ENCODE results near the gene LRMDA. TPM values are rescaled to one million over a fixed set of nuclear protein-coding genes. Genes with fewer than 3 reads are reported as not detected.

The LRMDA gene
- total RNA-seq, 1 experiment from 2014 or later: not detected

DNA sequence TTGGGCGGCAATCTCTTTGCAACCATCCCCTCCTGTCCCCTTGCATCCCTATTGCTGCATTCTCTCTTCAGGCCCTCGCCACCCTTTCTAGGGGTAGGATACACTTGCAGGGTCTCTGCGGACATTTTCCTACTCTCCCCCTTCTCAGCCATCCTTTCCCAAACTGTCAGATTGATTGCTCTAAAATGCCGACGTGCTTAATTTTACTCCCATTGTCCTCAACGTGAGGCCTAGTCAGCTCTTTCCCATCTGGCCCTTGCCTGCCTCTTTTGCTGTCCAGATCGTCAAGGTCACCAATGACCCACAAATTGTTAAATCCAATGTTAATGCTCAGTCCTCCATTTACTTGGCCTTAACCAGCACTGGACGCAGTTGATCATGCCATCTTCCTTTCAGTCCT, 12.7 kb upstream of the LRMDA start:
- DNase-seq (ENCODE audit: low read depth): no peak

DNA sequence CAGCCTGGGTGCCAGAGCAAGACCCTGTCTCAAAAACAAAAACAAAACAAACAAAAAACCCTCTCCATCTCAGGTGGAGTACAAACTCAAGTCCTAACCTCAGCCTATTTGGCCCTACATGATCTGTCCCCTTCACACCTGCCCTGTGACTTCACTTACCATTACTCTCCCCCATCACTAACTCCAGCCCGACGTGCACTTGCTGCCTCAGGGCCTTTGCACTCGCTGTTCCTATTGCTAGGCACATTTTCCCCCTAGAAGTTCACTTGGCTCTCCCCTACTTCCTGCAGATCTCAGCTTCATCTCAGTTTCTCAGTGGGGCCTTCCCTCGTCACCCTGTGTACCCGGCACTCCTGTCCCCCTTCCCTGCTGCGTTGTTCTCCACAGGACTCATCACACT, 8.5 kb upstream of the LRMDA start:
- no peak for DNase-seq (ENCODE audit: low read depth)

- DNase-seq (ENCODE audit: low read depth): no peak
These were observed 6.9 kb upstream of the LRMDA start for GRCh38 chr10:75424571-75424970.

DNA sequence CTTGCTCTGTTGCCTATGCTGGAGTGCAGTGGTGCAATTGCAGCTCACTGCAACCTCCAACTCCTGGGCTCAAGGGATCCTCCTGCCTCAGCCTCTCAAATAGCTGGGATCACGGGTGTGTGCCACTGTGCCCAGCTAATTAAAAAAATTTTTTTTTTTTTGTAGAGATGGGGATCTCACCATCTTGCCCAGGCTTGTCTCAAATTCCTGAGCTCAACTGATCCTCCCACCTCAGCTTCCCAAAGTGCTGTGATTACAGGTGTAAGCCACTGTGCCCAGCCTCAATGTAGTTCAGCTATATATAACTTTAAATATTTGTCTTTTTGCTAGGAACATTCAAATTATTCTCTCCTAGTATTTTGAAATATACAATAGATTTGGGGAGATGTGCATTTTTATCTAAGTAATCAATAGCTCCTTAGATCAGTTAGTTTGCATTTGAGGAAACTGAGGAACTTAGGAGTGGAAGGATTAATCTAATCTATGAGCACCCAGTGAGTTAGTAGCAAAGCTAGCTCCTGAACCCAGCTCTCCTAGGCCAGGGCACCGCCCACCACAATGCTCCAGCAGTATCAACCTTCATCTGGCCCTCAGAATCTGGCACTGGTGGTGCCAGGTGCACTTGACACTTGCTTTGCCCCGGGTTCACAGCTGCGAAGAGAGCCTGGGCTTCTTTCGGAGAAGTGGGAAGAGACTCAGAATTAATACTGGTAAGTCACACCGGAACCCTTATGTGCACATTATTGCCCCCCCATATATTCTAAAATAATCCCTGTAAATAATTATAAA, 5.9 kb upstream of the LRMDA start:
- DNase-seq (ENCODE audit: low read depth): no peak

DNA sequence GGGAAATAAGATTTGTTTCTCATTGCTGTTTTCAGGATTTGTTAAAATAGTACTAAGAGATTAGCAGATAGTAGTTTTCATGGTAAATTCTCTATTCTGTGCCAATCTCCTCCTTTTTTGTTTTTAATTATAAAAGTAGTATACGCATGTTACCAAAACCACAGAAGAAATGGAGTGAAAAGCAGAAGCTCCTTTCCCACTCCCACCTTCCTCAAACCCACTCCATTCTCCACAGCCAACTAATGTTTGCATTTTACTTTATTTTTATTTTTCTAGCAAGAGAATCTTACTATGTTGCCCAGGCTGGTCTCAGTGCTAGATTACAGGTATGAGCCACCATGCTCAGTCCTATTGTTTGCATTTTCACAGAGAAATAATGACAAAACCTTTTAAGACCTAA, 4.5 kb upstream of the LRMDA start:
- no peak for DNase-seq (ENCODE audit: low read depth)

DNA sequence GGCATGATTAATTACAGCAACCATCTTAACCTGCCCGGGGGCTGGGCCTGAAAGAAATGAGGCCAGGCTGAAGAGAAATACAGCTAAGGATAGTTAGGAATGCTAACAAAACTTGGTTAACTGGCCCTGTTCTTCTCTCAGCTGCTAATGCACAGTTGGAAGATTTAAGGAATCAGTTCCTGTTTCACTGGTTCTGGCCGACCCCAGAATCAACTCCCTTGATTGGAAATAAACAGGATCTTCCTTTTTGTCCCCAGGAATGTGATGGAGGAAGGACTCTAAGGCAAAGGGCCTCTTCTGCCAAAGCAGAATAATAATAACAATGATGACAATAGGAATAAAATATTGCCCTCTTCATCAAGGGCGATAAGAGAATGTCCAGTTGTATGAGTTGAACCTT, 3.5 kb upstream of the LRMDA start:
- no peak for DNase-seq (ENCODE audit: low read depth)

DNA sequence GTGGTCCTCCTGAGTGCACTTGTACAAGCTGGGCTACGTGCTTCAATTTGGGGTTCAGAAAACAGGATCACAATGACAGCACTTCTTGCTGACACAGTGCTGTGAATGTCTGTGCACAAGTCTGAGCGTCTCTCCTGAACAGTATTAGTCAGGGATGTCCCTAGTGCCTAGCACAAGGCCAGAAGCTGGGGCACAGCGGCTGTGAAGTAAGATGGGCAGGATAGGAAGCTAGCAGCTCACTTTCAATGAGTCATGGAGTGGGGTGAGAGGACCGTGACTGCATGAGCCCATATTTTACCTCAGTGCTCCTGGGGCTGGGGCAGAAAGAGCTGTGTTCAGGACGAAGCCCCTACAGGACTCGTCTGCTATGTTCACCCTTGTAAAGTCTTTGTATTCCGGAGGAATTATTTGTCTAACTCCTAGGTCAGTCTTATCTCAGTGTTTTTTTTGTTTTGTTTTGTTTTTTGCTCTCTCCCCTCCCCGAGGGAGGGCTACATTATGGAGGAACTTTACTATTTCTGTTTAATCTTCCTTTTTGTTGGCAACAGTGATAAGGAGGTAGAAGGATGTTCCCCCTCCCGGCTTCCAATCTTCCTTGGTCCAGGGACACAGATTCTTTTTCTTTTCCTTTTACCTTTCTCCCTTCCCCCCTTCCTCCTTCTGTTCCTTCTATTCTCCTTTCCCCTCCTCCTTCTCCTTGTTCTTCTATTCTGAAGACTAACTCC, 2.8 kb upstream of the LRMDA start:
- DNase-seq (ENCODE audit: low read depth): peak; percentile 72

DNA sequence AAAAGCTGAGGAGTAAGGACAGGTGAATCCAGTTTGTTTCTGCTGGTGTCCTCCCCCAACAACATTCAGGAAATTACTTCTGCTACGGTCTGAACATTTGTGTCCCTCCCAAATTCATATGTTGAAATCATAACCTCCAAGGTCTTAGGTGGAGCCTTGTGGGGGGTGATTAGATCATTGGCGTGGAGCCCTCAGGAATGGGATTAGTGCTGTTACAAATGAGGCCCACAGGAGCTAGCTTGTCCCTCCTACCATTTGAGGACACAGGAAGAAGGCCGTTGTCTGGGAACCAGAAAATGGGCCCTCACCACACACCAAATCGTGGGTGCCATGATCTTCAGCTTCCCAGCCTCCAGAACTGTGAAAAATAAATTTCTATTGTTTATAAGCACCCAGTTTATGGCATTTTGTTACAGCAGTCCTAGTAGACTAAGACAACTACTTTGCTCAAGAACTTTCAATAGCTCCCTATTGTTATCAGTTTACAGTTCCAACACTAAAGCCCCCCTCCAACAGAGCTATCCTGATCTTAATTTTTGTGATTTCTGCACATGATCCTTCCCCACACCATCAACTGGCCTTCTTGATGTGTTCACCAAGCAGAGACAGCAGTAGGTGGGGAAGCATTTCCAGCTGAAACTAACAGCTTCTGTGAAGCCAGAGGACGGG, 2.1 kb upstream of the LRMDA start:
- peak; percentile 50 for DNase-seq (ENCODE audit: low read depth)

GRCh38 chr10:75430000-75430763, 1.2 kb upstream of the LRMDA start:
- DNase-seq (ENCODE audit: low read depth): no peak

DNA sequence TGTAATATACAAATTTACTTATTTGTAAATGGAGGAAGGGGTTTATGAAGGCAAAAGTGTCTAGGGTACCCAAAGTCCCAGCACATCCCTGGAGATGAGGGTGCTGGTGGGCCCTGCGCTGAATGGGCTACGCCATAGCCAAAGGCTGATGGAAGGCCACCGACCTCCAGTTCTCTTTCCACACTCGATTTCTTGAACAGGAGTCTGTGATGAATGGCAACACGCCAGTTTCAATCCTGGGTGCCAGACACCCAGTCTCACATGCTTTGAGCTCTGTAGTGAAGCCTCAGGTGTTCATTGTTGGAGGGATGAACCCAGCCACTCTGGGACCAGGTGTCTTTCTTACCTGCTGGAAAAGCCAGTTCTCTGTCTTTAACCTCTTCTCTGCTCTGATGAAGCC, 752 bp downstream of the LRMDA start:
- no peak for DNase-seq (ENCODE audit: low read depth)

DNA sequence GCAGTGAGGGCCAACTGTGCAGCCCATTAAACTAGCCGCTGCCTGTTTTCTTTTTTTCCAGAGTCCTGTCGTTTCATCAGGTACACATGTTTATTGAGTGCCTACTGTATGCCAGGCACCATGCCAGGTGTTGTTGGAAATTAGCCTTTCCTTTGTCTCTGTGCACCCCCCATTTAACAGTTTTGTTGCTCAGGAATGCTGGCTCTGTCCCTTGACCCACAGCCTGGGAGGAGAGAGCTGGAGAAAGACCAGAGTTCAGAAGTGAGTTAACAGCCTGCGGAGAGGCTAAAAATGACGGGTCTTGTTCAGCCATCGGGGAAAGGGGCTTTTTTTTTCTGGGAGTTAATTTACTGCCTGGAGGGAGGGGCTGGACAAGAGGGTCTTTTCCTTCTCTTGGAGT, 1.3 kb downstream of the LRMDA start:
- DNase-seq (ENCODE audit: low read depth): no peak

DNA sequence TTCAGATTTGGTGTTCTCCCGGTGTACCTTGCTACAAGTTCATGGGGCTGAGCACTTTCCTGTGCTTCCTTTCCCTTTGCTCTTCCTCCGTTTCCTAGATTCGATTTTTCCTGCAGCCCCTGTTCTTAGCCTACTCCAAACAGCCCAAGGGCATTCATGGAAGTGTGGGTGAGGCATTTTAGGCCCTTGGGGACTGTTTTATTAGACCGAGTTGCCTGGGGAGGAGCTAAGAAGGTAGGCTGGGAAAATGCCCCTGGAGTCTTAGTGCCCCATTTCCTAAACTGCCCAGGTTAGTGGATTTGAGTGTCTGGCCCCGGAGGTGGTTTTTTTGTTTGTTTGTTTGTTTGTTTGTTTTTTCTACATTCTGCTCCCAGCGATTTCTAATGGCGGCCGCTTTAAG, 1.8 kb downstream of the LRMDA start:
- DNase-seq (ENCODE audit: low read depth): no peak

DNA sequence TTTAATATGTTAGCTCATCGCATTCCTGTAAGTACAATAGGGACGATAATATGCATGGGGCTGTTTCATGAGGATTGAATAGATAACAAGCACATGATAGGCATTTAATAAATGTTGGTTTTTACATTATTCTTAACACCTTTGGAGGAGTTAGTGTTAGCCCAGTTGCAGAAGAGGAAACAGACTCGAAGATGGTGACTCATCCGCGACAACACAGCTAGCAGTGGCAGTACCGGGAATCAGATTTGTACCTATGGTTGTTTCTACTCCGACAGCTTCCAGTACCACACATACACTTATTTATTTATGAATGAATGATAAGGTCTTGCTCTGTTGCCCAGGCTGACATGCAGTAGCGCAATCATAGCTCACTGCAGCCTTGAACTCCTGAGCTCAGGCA, 2.9 kb downstream of the LRMDA start:
- no peak for DNase-seq (ENCODE audit: low read depth)

DNA sequence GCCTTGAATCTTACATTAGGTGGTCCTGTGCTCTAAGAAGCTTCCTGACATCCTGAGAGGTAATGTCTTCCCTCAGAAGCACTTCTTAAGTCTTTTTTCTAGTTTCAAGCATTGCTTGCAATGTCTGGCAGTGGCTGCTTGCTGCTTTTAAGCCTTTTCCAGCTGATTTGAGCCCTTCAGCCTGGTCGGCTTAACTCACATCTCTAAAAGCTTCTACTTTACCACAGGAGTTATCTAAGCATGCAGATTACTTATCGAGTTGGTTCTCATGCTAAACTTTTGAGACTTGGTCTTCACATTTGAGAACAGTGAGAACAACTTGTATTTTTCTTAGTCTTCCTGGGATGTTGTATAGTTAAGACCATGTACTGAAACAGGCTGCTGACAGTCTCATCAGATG, 3.9 kb downstream of the LRMDA start:
- no peak for DNase-seq (ENCODE audit: low read depth)

DNA sequence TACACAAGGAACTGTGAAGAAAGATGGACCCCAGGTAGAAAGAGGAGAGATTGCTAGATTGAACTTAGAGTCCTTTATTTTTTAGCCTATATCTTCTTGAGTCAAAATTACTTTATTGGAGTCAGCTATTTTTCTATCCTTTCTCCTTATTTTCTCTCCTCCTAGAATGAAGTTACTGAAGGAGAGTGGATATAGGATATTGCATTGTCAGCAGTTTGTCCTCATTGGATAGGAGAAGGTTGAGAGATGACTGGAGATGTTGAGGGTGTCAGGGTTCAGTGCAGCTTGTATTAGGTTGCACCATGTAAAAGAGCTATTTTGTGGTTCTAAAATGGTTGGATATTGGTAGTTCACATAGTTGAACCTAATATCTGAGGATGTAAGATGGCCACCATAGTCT, 5.5 kb downstream of the LRMDA start:
- DNase-seq (ENCODE audit: low read depth): no peak

DNA sequence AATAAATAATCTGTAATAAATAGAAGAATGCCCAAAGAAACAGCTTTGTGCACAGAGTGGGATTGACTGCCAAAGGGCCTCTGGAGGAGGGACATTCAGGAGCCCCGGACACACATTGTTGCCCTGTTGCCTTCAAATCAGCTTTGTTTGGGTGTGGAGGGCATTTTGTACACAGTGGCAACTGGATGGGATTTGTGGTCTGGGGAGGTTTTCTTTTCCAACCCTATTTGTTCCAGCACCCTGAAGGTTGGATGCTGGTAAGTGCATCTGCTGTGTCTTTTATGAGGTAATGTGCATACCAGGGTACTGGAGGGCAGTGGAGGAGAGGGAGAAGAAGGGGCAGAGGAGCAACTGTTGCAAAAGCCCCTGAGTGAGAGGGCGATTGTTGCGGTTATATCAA, 6.3 kb downstream of the LRMDA start:
- no peak for DNase-seq (ENCODE audit: low read depth)

GRCh38 chr10:75438275-75438674, 6.9 kb downstream of the LRMDA start:
- no peak for DNase-seq (ENCODE audit: low read depth)

DNA sequence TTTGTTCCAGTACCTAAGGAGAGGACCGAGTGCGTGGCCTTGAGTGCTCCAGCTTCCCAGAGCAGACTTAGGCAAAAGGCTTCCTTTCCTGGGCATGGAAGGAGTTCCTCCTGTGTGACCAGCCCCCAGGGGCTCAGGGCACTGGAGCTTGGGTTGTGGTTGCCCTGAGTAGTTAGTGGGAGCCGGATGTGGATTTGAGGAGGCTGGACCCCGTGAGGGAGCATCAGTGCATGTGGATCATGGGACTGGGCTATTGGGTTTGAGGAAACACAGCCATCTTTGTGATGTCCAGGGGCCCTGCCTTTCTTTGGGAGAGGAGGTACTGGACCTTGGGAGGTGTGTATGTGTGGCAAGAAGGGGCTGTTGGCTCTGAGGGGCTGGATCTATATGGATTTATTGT, 8.4 kb downstream of the LRMDA start:
- no peak for DNase-seq (ENCODE audit: low read depth)

GRCh38 chr10:75440271-75440793, 8.9 kb downstream of the LRMDA start:
- DNase-seq (ENCODE audit: low read depth): no peak

DNA sequence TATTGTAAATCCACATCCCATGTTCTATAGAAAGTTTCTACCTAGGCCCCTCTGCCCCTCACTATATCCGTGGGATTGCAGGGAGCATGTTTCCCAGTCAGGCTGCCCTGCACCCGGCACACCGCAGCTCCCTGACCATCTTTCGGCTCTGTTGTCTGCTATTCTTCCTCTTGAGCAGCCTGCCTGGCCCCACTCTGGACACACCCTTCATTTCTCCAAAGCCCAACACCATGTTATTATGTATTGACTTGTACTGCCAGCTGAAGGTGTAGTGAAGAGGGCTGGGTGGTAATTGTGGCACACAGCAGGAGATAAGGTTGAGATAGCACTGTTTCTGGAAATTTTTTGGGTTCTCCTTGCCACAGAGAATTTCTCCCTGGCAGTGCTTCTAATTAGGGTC, 9.8 kb downstream of the LRMDA start:
- DNase-seq (ENCODE audit: low read depth): no peak

- no peak for DNase-seq (ENCODE audit: low read depth)
These were observed 10.3 kb downstream of the LRMDA start for GRCh38 chr10:75441682-75442081.

DNA sequence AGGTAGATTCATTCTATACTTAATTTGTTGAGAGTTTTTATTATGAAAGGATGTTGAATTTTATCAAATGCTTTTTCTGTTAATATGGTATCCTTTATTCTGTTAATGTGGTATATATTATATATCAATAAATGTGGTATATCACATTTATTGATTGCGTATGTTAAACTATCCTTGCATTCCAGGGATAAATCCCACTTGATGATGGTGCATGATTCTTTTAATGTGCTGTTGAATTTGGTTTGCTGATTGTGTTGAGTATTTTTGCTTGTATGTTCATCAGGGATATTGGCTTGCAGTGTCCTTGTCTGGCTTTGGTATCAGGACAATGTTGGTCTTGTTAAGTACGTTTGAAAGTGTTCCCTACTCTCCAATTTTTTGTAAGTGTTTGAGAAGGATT, 11.9 kb downstream of the LRMDA start:
- DNase-seq (ENCODE audit: low read depth): no peak

Measured in Daoy (cell line).